ENCODE results near the gene CLN3.

The CLN3 gene

GRCh38 chr16:28482026-28482425 is 9.8 kb downstream of the CLN3 start:
- TF ChIP-seq, protein P1, sequence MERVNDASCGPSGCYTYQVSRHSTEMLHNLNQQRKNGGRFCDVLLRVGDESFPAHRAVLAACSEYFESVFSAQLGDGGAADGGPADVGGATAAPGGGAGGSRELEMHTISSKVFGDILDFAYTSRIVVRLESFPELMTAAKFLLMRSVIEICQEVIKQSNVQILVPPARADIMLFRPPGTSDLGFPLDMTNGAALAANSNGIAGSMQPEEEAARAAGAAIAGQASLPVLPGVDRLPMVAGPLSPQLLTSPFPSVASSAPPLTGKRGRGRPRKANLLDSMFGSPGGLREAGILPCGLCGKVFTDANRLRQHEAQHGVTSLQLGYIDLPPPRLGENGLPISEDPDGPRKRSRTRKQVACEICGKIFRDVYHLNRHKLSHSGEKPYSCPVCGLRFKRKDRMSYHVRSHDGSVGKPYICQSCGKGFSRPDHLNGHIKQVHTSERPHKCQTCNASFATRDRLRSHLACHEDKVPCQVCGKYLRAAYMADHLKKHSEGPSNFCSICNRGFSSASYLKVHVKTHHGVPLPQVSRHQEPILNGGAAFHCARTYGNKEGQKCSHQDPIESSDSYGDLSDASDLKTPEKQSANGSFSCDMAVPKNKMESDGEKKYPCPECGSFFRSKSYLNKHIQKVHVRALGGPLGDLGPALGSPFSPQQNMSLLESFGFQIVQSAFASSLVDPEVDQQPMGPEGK (CRISPR knock-in tag; IDR thresholded peaks at IDR 0.05; ENCODE audit: borderline replicate concordance): no peak
- no peak for TF ChIP-seq ZC3H10 (CRISPR knock-in tag; IDR thresholded peaks at IDR 0.05)
- no peak for TF ChIP-seq PPARA (CRISPR knock-in tag; IDR thresholded peaks at IDR 0.05; ENCODE audit: borderline replicate concordance)
- TF ChIP-seq, protein P2, sequence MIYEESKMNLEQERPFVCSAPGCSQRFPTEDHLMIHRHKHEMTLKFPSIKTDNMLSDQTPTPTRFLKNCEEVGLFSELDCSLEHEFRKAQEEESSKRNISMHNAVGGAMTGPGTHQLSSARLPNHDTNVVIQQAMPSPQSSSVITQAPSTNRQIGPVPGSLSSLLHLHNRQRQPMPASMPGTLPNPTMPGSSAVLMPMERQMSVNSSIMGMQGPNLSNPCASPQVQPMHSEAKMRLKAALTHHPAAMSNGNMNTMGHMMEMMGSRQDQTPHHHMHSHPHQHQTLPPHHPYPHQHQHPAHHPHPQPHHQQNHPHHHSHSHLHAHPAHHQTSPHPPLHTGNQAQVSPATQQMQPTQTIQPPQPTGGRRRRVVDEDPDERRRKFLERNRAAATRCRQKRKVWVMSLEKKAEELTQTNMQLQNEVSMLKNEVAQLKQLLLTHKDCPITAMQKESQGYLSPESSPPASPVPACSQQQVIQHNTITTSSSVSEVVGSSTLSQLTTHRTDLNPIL (CRISPR knock-in tag; IDR thresholded peaks at IDR 0.05; ENCODE audit: low read depth): no peak
- TF ChIP-seq TSHZ2 (CRISPR knock-in tag; IDR thresholded peaks at IDR 0.05): no peak
- no peak for TF ChIP-seq BACH2 (CRISPR knock-in tag; IDR thresholded peaks at IDR 0.05; ENCODE audit: borderline replicate concordance)
- no peak for TF ChIP-seq ESRRG (CRISPR knock-in tag; IDR thresholded peaks at IDR 0.05)
- TF ChIP-seq TOX (CRISPR knock-in tag; IDR thresholded peaks at IDR 0.05; ENCODE audit: borderline replicate concordance): no peak
- no peak for ATAC-seq

DNA sequence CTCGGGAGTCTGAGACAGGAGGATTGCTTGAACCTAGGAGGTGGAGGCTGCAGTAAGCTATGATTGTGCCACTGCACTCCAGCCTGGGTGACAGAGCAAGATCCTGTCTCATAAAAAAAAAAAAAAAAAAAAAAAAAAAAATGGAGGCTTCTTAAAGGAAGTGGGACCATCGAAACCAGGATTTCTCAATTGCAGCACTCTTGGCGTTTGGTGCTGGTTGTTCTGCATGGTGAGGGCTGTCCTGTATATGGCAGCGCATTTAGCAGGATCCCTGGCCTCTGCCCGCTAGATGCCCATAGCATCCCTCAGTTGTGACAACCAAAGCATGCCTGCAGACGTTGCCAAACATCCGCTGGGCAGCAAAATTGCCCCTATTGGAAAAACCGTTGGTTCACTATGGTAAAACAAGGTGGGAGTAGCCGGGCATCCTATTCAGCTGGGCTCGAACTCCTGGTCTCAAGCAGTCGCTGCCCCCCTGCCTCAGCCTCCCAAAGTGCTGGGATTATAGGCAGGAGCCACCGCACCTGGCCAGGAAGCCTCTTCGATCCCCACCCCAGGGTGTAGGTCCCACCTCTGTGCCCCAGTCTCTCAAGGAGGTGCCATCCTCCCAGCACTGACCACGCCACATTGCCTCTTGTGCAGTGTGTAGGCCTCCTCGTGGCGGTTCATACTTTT is 13.2 kb downstream of the CLN3 start:
- ATAC-seq: no peak
- TF ChIP-seq ZFP30 (CRISPR knock-in tag; IDR thresholded peaks at IDR 0.05): no peak
- no peak for TF ChIP-seq OSR1 (CRISPR knock-in tag; IDR thresholded peaks at IDR 0.05)

DNA sequence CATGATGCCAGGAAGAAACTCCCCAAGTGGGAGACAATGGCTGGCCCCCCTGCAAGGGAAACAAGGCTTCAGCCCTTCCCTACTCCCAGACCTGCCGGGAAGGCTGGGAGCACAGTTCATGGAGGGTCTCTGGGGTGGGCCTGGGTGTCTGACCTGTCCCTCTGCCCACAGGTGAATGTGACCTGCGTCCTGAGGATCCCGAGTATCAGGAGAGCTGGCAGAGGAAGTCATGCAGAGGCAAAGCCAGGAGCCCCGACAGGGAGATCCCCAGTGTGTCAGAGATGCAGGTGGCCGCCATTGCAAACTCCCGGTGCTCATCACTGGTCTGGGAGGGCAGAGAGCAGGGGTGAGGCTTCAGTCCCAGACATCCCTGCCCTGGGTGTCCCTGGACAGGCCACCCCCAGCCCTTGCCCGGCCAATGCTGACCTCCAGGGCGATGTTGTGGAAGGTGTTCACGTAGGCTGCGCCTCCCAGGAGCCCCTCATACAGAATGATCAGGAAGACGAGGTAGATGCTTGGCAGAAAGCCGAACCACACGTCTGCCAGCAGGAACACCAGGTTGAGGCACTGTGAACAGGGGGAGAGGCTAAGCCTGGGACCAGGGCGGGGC is 14.5 kb downstream of the CLN3 start:
- no peak for TF ChIP-seq TCF4 (CRISPR knock-in tag; IDR thresholded peaks at IDR 0.05; ENCODE audit: borderline replicate concordance)
- no peak for TF ChIP-seq RARB (CRISPR knock-in tag; IDR thresholded peaks at IDR 0.05)
- TF ChIP-seq ESRRG (CRISPR knock-in tag; IDR thresholded peaks at IDR 0.05): no peak
- TF ChIP-seq ZC3H10 (CRISPR knock-in tag; IDR thresholded peaks at IDR 0.05): no peak
- TF ChIP-seq ISL1 (CRISPR knock-in tag; IDR thresholded peaks at IDR 0.05): no peak
- no peak for TF ChIP-seq BACH2 (CRISPR knock-in tag; IDR thresholded peaks at IDR 0.05; ENCODE audit: borderline replicate concordance)
- no peak for TF ChIP-seq GLIS3 (CRISPR knock-in tag; IDR thresholded peaks at IDR 0.05)
- TF ChIP-seq ZNF8 (CRISPR knock-in tag; IDR thresholded peaks at IDR 0.05): no peak
- no peak for TF ChIP-seq ZFP30 (CRISPR knock-in tag; IDR thresholded peaks at IDR 0.05)
- no peak for TF ChIP-seq ARNTL (CRISPR knock-in tag; IDR thresholded peaks at IDR 0.05; ENCODE audit: borderline replicate concordance, low read depth)
- no peak for TF ChIP-seq SNAI2 (CRISPR knock-in tag; IDR thresholded peaks at IDR 0.05)
- no peak for TF ChIP-seq ZFP3 (CRISPR knock-in tag; IDR thresholded peaks at IDR 0.05)
- TF ChIP-seq OSR1 (CRISPR knock-in tag; IDR thresholded peaks at IDR 0.05): no peak
- no peak for TF ChIP-seq TOX (CRISPR knock-in tag; IDR thresholded peaks at IDR 0.05; ENCODE audit: borderline replicate concordance)
- TF ChIP-seq ZNF70 (CRISPR knock-in tag; IDR thresholded peaks at IDR 0.05): no peak
- TF ChIP-seq, protein P2 (CRISPR knock-in tag; IDR thresholded peaks at IDR 0.05; ENCODE audit: low read depth): no peak
- TF ChIP-seq POU6F1 (CRISPR knock-in tag; IDR thresholded peaks at IDR 0.05; ENCODE audit: borderline replicate concordance, low read depth): no peak
- TF ChIP-seq CSDC2 (CRISPR knock-in tag; IDR thresholded peaks at IDR 0.05): no peak
- no peak for TF ChIP-seq ZNF565 (CRISPR knock-in tag; conservative IDR thresholded peaks at IDR 0.05; ENCODE audit: low read depth)
- TF ChIP-seq TSHZ2 (CRISPR knock-in tag; IDR thresholded peaks at IDR 0.05): no peak
- ATAC-seq: no peak
